Esophagus (tissue), 2 donors: ENCODE data around the gene SMIM29. TPM values are rescaled to one million over a fixed set of nuclear protein-coding genes. Genes with fewer than 3 reads are reported as not detected.
A peak's percentile ranks its signal among the peaks of the same experiment; 100 is the strongest.
"Not testable (repeated sequence)": the region's sequence is repeated elsewhere in the genome, so short reads cannot be mapped to it uniquely, and the experiment has no call there.

ENCODE experiments used
- H3K27ac ChIP-seq, 2 donors: one replicate each; pipeline ENCODE4 v1.5.1; 2013; ENCODE audit warnings: low read depth in 2 of 2, mild to moderate bottlenecking in 2 of 2, inconsistent platforms in 1 of 2, low read length in 1 of 2, moderate library complexity in 1 of 2
- H3K27me3 ChIP-seq, 2 donors: one replicate each; pipeline ENCODE4 v1.6.1; 2013; ENCODE audit warnings: low read length in 2 of 2, control low read depth in 1 of 2, mild to moderate bottlenecking in 1 of 2; ENCODE audit not compliant: insufficient read depth in 2 of 2, control insufficient read depth in 1 of 2
- H3K36me3 ChIP-seq, 2 donors: one replicate each; pipeline ENCODE4 v1.6.1; 2013; ENCODE audit warnings: low read length in 1 of 2; ENCODE audit not compliant: control insufficient read depth in 2 of 2, insufficient read depth in 2 of 2
- H3K4me1 ChIP-seq, 2 donors: one replicate each; pipeline ENCODE4 v1.6.1; 2013; ENCODE audit warnings: low read length in 1 of 2; ENCODE audit not compliant: control insufficient read depth in 2 of 2, insufficient read depth in 2 of 2
- H3K4me3 ChIP-seq, 2 donors: one replicate each; pipeline ENCODE4 v1.5.1; 2013; ENCODE audit warnings: low read length in 2 of 2, mild to moderate bottlenecking in 2 of 2, low read depth in 1 of 2, moderate library complexity in 1 of 2
- H3K9me3 ChIP-seq, 2 donors: one replicate each; pipeline ENCODE4 v1.6.1; 2013; ENCODE audit warnings: mild to moderate bottlenecking in 2 of 2, low read depth in 1 of 2, low read length in 1 of 2, moderate library complexity in 1 of 2; ENCODE audit not compliant: control insufficient read depth in 2 of 2, insufficient read depth in 1 of 2
- WGBS, 2 donors: extraction: QIAGEN DNeasy Blood & Tissue Kit; methylation state at CpG; one replicate each; pipeline ENCODE4 v1.1.7; 2013; 5-methylcytosine and 5-hydroxymethylcytosine counted together
- polyA plus RNA-seq, 2 donors: library from polyadenylated mRNA; stranded (reverse); fragments of 200-250 nt; gene quantifications; one replicate each; pipeline ENCODE4 v1.2.3, GENCODE V29; 2013
- donor health status: healthy with polysubstance abuse.
- donor health status: Bipolar disorder and iron deficiency.

The SMIM29 gene
- polyA plus RNA-seq, 2 donors, result 31.7 to 36.6 TPM

DNA sequence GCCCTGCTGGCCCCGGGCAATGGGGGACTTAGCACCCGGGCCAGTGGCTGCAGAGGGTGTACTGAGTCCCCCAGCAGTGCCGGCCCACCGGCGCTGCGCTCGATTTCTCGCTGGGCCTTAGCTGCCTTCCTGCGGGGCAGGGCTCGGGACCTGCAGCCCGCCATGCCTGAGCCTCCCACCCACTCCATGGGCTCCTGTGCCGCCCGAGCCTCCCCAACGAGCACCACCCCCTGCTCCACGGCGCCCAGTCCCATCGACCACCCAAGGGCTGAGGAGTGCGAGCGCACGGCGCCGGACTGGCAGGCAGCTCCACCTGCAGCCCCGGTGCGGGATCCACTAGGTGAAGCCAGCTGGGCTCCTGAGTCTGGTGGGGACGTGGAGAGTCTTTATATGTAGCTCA lies 20.3 kb upstream of the SMIM29 start:
- WGBS, 2 donors, result 93% methylated on average over 20 of the region's 25 CpGs; no CpG with 5 or more reads in 1 of the 2 donors
- H3K36me3 ChIP-seq, H3K27ac ChIP-seq: not testable (repeated sequence)

DNA sequence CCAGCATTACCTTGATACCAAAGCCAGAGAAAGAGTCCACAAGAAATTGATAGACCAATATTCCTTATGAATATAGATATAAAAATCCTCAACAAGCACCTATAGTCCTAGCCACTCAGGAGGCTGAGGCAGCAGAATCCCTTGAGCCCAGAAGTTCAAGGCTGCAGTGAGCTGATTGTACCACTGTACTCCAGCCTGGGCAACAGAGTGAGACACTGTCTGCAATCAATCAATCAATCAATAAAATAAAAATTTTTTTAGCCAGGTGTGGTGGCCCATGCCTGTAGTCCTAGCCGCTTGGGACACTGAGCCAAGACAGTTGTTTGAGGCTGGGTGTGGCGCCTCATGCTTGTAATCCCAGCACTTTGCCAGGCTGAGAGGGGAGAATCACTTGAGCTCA lies 18.9 kb upstream of the SMIM29 start:
- no peaks in the 10 kb centered on the region for H3K36me3 ChIP-seq
- no peaks in the 10 kb centered on the region for H3K4me1 ChIP-seq
- WGBS, 2 donors, result 88 to 98% methylated on average over 2 of the region's 2 CpGs
- no peak overlapping the region for H3K4me3 ChIP-seq
- H3K27ac ChIP-seq, result no peak overlapping the region
- peaks cover 0 to 3% of the 10 kb centered on the region in 2 donors for H3K9me3 ChIP-seq
- H3K27me3 ChIP-seq, result no peaks in the 10 kb centered on the region

More for the DNA sequence above, 20.3 kb upstream of the SMIM29 start:
- H3K4me3 ChIP-seq, H3K4me1 ChIP-seq, H3K9me3 ChIP-seq, H3K27me3 ChIP-seq: not testable (repeated sequence)

DNA sequence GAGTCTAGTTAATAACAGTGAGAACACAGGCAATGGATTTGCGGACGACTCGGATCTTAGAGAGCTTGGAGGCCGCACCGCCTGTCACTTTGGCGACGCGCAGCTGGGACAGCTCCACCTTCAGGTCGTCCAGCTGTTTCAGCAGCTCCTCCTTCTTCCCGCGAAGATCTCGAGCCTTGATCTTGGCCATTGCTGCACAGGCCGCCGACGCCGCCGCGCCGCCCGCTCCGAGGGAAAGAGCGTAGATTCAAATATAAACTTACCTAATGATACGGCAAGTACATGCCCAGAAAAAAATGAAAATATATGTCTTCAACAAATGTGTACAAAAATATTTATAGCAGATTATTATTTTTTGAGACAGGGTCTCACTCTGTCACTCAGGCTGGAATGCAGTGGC lies 14.7 kb upstream of the SMIM29 start:
- not testable (repeated sequence) for H3K9me3 ChIP-seq, H3K4me1 ChIP-seq, H3K27ac ChIP-seq, H3K4me3 ChIP-seq, H3K36me3 ChIP-seq, H3K27me3 ChIP-seq
- 84 to 86% methylated on average over 23 of the region's 23 CpGs for WGBS, 2 donors

DNA sequence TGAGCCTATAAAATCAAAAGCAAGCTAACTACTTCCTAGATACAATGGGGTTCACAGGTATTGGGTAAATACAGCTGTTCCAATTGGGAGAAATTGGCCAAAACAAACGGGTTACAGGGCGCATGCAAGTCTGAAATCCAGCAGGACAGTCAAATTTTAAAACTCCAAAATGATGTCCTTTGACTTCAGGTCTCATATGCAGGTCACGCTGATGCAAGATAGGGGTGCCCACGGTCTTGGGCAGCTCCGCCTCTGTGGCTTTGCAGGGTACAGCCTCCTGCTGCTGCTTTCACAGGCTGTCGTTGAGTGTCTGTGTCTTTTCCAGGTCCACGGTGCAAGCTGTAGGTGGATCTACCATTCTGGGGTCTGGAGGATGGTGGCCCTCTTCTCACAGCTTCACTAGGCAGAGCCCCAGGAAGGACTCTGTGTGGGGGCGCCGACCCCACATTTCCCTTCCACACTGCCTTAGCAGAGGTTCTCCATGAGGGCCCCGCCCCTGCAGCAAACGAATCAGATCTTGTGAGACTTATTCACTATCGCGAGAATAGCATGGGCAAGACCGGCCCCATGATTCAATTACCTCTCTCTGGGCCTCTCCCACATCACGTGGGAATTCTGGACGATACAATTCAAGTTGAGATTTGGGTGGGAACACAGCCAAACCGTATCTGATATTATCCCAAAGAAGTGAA lies 11.9 kb upstream of the SMIM29 start:
- H3K27ac ChIP-seq, result no peak overlapping the region
- H3K4me3 ChIP-seq, result no peak overlapping the region
- no peaks in the 10 kb centered on the region for H3K27me3 ChIP-seq
- no peaks in the 10 kb centered on the region for H3K36me3 ChIP-seq
- peaks cover 0 to 3% of the 10 kb centered on the region in 2 donors for H3K9me3 ChIP-seq
- H3K4me1 ChIP-seq, result no peaks in the 10 kb centered on the region
- WGBS, 2 donors, result 78 to 81% methylated on average over 17 of the region's 17 CpGs

DNA sequence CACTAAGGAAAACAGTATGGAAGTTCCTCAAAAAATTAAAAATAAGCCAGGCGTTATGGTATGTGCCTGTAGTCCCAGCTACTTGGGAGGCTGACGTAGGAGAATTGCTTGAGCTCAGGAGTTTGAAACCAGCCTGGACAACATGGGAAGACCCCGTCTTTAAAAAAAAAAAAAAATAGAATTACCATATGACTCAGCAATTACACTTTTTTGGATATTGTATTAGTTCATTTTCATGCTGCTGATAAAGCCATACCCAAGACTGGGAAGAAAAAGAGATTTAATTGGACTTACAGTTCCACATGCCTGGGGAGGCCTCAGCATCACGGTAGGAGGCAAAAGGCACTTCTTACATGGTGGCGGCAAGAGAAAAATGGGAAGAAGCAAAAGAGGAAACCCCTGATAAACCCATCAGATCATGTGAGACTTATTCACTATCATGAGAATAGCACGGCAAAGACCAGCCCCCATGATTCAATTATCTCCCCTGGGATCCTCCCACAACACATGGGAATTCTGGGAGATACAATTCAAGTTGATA lies 10.8 kb upstream of the SMIM29 start:
- Histone ChIP-seq H3K27ac (no peak overlapping the region), H3K27me3 (no peaks in the 10 kb centered on the region), H3K4me1 (no peaks in the 10 kb centered on the region), H3K9me3 (peaks cover 0 to 3% of the 10 kb centered on the region in 2 donors), H3K36me3 (no peaks in the 10 kb centered on the region), H3K4me3 (no peak overlapping the region)
- WGBS, 2 donors, result 93 to 94% methylated on average over 6 of the region's 6 CpGs

DNA sequence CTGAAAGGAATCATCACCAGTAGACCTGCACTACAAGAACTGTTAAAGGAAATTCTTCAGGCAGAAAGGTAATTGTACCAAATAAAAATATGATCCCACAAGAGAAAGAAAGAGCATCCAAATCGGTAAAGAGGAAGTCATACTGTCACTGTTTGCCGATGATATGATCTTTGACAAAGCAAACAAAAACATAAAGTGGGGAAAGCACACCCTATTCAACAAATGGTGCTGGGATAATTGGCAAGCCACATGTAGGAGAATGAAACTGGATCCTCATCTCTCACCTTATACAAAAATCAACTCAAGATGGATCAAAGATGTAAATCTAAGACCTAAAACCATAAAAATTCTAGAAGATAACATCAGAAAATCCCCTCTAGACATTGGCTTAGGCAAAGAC lies 3.6 kb upstream of the SMIM29 start:
- not testable (repeated sequence) for H3K4me3 ChIP-seq, H3K27ac ChIP-seq, H3K9me3 ChIP-seq, H3K27me3 ChIP-seq, H3K36me3 ChIP-seq, H3K4me1 ChIP-seq
- WGBS, 2 donors, result 52 to 55% methylated on average over 2 of the region's 2 CpGs

DNA sequence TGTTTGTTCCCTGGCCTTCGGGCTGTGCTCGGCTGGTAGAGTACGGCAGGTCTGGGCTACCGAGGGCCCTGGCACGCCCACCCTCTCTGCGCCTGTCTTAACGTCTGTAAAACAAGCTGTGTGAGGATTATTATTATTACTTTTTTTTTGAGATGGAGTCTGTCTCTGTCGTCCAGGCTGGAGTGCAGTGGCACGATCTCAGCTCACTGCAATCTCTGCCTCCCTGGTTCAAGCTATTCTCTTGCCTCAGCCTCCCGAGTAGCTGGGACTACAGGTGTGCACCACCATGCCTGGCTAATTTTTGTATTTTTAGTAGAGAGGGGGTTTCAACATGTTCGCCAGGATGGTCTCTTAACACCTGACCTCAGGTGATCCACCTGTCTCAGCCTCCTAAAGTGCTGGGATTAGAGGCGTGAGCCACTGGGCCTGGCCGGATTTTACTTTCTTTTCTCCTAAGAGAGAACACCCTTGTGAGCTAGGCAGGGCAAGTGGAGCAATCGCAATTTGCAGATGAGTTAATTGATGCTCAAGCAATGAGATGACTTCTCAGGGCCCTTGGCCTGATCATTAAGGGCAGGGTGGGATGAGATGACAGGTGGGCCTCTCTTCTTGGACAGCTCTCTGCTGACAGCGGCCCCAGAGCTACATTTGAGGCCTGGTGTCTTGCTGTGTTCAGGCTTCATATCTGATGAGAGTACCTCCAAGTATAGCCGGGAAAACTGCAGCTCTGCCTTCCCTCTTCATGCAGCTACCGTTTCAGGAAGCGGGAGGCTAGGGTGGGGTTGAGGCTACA lies 859 bp upstream of the SMIM29 start:
- Histone ChIP-seq H3K4me3 (peak overlapping the region; percentile 59 to 65), H3K27ac (peak overlapping the region; percentile 87), H3K9me3 (no peaks in the 10 kb centered on the region), H3K4me1 (peaks cover 8 to 11% of the 10 kb centered on the region in 2 donors), H3K36me3 (no peaks in the 10 kb centered on the region), H3K27me3 (no peaks in the 10 kb centered on the region)
- 41 to 43% methylated on average over 18 of the region's 18 CpGs for WGBS, 2 donors

DNA sequence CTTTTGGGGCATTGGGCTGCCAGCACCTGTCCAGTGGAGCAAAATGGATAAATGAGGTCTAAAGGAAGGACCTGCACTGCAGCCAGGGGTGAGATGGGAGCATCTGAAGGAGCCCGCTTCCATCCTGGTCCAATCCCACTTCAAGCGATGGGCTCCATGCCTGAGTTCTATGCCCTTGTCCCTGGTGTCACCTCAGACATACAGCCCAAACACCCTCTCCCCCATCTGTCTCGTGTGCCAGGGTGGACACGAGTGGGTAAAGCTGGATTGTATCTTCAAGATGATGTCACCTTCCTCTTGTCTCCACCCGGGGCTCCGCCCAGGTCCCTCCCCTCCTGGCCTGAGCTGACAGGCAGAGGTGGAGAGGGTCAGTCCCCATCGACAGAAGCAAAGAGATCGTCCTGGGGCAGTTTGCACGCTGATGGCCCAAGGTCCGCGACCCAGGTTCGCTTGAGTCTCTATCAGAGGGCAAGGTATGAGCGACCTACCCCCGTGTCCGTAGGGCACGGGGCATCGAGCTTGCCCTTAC lies 544 bp downstream of the SMIM29 start:
- Histone ChIP-seq H3K27ac (peak overlapping the region; percentile 90 to 99), H3K27me3 (no peaks in the 10 kb centered on the region), H3K36me3 (peaks cover 0 to 2% of the 10 kb centered on the region in 2 donors), H3K4me1 (peaks cover 13 to 21% of the 10 kb centered on the region in 2 donors), H3K4me3 (peak overlapping the region; percentile 59 to 69), H3K9me3 (no peaks in the 10 kb centered on the region)
- WGBS, 2 donors, result 9 to 10% methylated on average over 17 of the region's 17 CpGs

DNA sequence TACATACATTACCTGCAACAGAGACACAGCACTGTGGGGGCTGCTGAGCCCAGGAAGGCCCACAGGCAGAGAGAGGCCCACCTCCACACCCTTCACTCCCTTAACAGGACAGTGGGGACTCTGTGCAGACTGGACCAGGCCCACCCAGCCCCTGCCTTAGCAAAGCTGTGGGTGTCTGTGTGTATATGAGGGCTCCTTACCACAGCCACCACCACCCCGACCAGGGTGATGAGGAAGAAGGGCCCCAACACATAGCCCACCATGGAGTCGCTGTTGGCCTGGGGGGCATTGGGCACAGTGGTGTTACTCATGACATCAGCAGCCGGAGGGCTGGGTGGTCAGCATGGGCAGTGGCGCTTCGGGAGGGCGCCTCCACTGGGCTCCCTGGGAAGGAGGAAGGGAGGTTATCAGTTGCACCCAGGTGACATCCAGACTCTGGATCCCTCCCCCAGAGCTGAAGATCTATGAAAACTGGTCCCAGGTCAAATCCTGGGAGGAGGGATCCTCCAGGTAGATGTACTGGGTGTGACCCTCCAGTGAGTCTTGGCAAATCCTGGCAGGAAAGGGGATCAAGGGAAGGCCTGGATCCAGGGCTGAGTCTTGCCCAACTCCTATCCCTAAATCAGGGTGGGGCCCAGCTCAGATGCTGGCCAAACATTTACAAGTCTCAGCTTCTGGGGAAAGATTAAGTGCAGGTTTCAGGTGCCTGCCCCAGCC lies 1.2 kb downstream of the SMIM29 start:
- Histone ChIP-seq H3K4me3 (peak overlapping the region; percentile 59 to 69), H3K9me3 (no peaks in the 10 kb centered on the region), H3K4me1 (peaks cover 13 to 21% of the 10 kb centered on the region in 2 donors), H3K27me3 (no peaks in the 10 kb centered on the region), H3K36me3 (peaks cover 0 to 5% of the 10 kb centered on the region in 2 donors), H3K27ac (peak overlapping the region; percentile 90 to 99)
- 59 to 66% methylated on average over 6 of the region's 6 CpGs for WGBS, 2 donors
